NCI-H1048 (cell line): ENCODE data around the gene HSPA9.
"Not testable (repeated sequence)": the region's sequence is repeated elsewhere in the genome, so short reads cannot be mapped to it uniquely, and the experiment has no call there.

Experiments used
- DNase-seq: peaks from one replicate; lab custom pipeline; 2025; lab: John Stamatoyannopoulos, UW

The HSPA9 gene

DNA sequence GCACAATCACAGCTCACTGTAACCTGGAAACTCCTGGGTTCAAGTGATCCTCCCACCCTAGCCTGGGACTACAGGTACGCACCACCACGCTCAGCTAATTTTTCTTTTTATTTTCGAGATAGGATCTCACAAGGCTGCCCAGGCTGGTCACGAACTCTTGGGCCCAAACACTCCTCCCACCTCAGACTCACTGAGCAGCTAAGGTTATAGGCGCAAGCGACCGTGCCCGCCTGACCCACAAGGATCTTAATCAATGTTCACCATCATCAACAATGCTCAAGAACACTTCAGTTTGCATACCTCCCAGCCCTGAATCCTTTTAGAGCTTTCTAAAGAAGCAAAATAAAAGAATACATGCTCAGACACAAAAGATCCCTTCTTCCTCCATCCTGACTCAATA, 45.4 kb downstream of the HSPA9 start:
- DNase-seq: no peak

DNA sequence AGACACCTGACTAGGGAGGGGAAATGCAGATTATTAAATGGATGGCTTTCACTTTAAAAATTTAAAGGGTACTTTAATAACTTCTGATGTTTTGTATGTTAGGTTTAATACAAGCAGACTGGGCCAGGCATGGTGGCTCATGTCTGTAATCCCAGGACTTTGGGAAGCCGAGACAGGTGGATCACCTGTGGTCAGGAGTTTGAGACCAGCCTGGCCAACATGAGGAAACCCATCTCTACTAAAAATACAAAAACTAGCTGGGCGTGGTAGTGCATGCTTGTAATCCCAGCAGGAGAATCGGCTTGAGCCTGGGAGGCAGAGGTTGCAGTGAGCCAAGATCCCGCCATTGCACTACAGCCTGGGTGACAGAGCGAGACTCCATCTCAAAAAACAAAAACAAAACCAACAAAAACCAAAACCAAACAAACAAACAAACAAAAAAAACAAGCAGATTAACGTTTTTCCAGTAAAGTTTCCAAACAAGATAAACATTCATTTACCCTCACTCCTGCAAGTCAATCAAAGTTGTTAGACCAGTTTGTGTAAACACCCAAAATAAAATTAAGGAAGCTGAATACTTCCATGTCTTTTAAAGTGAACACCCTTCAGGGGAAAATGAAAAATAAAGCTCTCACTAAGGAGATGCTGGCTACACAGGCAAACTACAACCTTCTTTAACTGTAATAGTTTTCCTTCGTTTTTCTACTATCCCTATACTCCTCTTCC, 46.3 kb downstream of the HSPA9 start:
- no peak for DNase-seq

DNA sequence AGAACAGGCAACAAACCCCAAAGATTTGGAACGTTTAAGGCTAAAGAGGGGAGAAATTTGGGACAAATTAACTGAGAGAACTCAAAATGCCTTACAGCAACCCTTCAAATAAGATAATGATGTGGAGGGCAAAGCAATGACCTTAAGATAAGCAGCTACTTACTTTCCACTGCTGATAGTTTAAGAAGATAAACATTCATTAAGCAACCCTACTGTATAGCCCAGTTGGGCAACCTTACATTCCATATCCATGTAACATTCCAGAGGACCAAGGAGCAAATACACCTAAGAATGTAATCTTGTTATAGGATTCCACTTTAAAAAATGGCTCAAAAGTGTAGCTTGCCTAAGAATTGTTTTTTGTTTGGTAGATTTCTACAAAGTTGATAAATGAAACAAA, 47.0 kb downstream of the HSPA9 start:
- DNase-seq: no peak

GRCh38 chr5:138527170-138527569, 48.0 kb downstream of the HSPA9 start:
- DNase-seq: no peak

DNA sequence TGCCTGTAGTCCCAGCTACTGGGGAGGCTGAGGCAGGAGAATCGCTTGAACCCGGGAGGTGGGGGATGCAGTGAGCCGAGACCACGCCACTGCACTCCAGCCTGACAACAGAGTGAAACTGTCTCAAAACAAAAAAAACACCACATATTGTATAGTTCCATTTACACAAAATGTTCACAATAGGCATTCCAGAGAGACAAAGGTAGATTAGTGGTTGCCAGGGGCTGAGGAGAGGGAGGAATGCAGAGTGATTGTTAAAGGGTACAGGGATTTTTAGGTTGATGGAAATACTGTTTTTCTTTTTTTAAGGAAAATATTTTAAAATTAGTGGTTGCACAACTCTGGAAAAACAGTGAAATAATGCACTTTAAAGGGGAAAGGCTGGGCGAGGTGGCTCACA, 51.8 kb downstream of the HSPA9 start:
- no peak for DNase-seq

DNA sequence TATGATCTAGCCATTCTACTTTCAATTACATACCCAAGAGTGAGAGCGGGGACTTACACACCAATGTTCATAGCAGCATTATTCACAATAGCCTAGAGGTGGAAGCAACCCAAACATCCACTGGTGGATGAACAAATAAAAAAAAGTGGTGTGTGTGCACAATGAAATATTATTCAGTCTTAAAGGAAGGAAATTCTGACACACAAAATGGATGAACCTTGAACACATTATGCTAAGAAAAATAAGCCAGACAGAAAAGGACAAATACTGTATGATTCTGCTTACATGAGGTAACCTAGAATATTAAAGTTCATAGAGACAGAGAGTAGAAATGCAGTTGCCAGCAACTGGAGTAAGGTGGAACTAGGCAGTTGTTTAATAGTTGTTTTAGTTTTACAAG, 54.2 kb downstream of the HSPA9 start:
- no peak for DNase-seq

- DNase-seq: no peak
These were observed 57.8 kb downstream of the HSPA9 start for GRCh38 chr5:138517437-138517836.

DNA sequence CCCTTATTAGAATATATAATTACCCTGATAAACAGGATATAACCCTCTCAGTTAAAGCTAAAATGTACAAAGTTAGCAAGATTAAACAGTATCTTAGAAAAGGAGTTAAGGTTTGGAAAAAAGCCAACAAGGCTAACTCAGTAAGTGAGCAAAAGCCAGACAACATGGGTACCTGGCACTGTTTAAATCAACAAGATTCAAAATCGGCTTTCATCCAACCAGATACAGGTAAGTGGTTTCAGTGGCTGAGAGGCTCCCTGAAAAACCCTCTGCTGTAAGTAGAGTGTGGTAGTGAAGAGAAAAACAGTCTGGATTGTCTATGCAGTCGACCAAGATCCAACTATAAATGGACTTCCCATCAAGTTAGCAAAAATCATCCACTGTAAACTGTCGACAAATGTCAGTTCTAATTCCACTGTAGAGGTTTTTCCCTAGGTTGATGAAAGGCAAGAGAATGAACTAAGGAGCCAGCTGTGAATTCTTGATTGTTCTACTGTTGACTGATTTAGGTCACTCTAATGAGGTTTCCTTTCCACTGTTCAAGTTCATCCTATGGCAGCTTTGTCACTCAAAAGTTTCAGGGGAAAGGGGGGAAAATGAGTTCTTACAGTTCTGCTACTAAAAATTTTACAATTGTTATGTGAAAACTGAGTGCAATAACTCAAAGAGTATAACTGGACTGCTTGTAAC, 59.5 kb downstream of the HSPA9 start:
- no peak for DNase-seq

GRCh38 chr5:138514021-138514420, 61.2 kb downstream of the HSPA9 start:
- no peak for DNase-seq

- no peak for DNase-seq
These were observed 66.2 kb downstream of the HSPA9 start for GRCh38 chr5:138508958-138509357.

DNA sequence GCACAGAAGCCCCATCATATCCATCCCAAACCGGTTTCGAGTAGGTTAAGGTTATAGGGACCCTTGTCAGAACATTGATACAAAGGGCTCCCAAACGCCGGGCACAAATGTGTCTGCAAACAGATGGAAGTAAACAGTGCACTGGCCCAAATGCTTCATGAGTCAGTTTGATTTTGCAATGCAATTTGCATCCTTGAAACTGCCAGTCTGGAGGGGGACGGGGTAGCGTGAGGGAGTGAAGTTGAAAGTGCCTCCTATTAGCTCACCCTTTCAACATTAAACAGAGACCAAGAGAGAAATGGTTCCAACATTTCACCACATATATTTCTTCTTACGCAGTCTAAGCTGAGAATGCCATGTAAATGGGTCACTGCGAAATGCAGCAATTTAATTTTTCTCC, 67.7 kb downstream of the HSPA9 start:
- DNase-seq: not testable (repeated sequence)

GRCh38 chr5:138506370-138507306, 68.6 kb downstream of the HSPA9 start:
- no peak for DNase-seq

GRCh38 chr5:138504799-138505198, 70.4 kb downstream of the HSPA9 start:
- DNase-seq: no peak
